Psoas muscle (tissue), 8 donors: ENCODE results near the gene SOCS7. TPM values are rescaled to one million over a fixed set of nuclear protein-coding genes. Genes with fewer than 3 reads are reported as not detected.

Source experiments
- ATAC-seq, 4 donors: fragments of 200-7000 bp; cut with Tn5 transposase; one replicate each; pipeline ENCODE4 v1.9.1; 2020; ENCODE audit warnings: moderate library complexity in 3 of 4, mild to moderate bottlenecking in 2 of 4
- DNase-seq, 2 donors: peaks; one replicate each; pipeline ENCODE4 v3.0.0-alpha.2; 2020
- H3K27ac ChIP-seq: fragments of 200-600 bp; one replicate; pipeline ENCODE4 v1.8.0; 2022
- H3K27me3 ChIP-seq, 3 donors: fragments of 200-600 bp in 1 of 3; one replicate each; pipeline versions ENCODE4 v1.6.1 to v1.8.0; 2013 to 2022; ENCODE audit warnings: low read length in 2 of 3, mild to moderate bottlenecking in 2 of 3, moderate library complexity in 1 of 3; ENCODE audit not compliant: insufficient read depth in 3 of 3
- H3K36me3 ChIP-seq, 2 donors: fragments of 200-600 bp in 1 of 2; one replicate each; pipeline versions ENCODE4 v1.6.1 to v1.8.0; 2013 to 2022; ENCODE audit warnings: low read depth in 1 of 2, mild to moderate bottlenecking in 1 of 2, moderate library complexity in 1 of 2; ENCODE audit not compliant: insufficient read depth in 1 of 2
- H3K4me1 ChIP-seq: fragments of 200-600 bp; one replicate; pipeline ENCODE4 v1.8.0; 2022
- H3K4me3 ChIP-seq: fragments of 200-600 bp; one replicate; pipeline ENCODE4 v1.8.0; 2022; ENCODE audit warnings: mild to moderate bottlenecking
- H3K9me3 ChIP-seq: fragments of 200-600 bp; one replicate; pipeline ENCODE4 v1.8.0; 2022
- WGBS, 3 donors: extraction: QIAGEN DNeasy Blood & Tissue Kit; methylation state at CpG; one replicate each; pipeline versions ENCODE4 v1.1.6 to v1.1.7; 2013; 5-methylcytosine and 5-hydroxymethylcytosine counted together
- intact Hi-C, 2 donors: fragments of 100-400 bp; cut with DNase I; formaldehyde crosslinking; loops; one replicate each; pipeline versions ENCODE4 v1.11.0 to v1.14.2; 2022
- polyA plus RNA-seq, 3 donors: library from polyadenylated mRNA; stranded (reverse); fragments of 200-250 nt; gene quantifications; one replicate each; pipeline ENCODE4 v1.2.3, GENCODE V29; 2013
- total RNA-seq, 4 donors: library from RNA; stranded (reverse); fragmentation: NEBNext Ultra II Directional in 2 of 4; extraction: Animal tissue kit (Norgen Biotek cat#: 25700) in 2 of 4; gene quantifications; one replicate each; pipeline versions ENCODE4 v1.2.1 to v1.2.4, GENCODE V29; 2021 to 2023
- TF ChIP-seq, protein P1 (sequence below): fragments of 200-600 bp; IDR thresholded peaks from one replicate; pipeline ENCODE4 v1.8.0; 2022; ENCODE audit warnings: antibody characterized with exemption
- donor health status: healthy with polysubstance abuse.
- donor health status: DM: no; HTN: no; CAD: no; lungs with moderate emphysema.
- donor health status: Bipolar disorder and iron deficiency.
- donor health status: healthy.
- donor health status: DM: yes; HTN: yes; CAD: no.
- donor health status: DM: no; HTN: no; CAD: no.
- donor health status: DM: no; HTN: no; CAD: no.
- donor health status: DM: yes; HTN: yes; CAD: no.

SOCS7 gene
- total and polyA plus RNA-seq, 7 donors, result 6.6 to 28.9 (median 23.9) TPM

DNA sequence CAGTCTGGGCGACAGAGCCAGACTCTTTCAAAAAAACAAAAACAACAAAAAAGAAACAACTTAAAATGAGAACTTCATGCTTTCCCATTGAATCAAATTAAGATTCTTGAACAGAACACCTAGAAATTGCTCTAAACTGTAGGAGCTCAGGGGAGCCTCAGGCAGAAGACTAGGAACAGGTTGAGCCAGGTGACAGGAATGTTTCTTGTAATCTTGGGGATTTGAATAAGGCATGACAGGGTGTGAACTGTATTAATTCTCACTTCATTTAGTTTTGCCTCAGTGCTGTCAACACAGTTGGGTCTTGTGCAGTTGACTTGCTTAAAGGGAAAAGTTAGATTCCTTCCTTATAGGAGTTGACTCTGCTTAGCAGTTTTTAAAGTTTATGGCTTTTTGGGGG, 27.8 kb downstream of the SOCS7 start:
- intact Hi-C loops, result no loop called here
- ATAC-seq, result no peak
- peaks cover 14 to 88% of the 10 kb centered on the region in 2 donors for H3K36me3 ChIP-seq

DNA sequence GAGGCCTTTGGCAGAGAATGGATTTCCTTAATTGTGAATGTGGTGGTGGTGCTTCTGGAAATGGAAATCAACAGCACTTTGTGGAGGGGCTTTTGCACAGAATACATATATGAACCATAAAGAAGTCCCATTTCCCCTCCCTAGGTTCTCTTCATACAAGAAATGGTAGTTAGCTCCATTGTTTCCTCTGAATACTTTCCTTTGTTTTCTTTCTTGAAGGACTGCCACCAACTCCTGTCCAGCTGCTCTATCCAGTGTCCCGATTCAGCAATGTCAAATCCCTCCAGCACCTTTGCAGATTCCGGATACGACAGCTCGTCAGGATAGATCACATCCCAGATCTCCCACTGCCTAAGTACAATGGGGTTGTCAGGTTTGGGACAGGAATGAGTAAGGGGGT, 43.4 kb downstream of the SOCS7 start:
- ATAC-seq (no peak), DNase-seq (no peak)
- Histone ChIP-seq H3K4me1 (no peaks in the 10 kb centered on the region), H3K36me3 (peaks cover 4 to 62% of the 10 kb centered on the region in 2 donors), H3K27me3 (no peaks in the 10 kb centered on the region), H3K9me3 (no peaks in the 10 kb centered on the region), H3K27ac (no peak overlapping the region), H3K4me3 (no peak overlapping the region)
- TF ChIP-seq, protein P1, sequence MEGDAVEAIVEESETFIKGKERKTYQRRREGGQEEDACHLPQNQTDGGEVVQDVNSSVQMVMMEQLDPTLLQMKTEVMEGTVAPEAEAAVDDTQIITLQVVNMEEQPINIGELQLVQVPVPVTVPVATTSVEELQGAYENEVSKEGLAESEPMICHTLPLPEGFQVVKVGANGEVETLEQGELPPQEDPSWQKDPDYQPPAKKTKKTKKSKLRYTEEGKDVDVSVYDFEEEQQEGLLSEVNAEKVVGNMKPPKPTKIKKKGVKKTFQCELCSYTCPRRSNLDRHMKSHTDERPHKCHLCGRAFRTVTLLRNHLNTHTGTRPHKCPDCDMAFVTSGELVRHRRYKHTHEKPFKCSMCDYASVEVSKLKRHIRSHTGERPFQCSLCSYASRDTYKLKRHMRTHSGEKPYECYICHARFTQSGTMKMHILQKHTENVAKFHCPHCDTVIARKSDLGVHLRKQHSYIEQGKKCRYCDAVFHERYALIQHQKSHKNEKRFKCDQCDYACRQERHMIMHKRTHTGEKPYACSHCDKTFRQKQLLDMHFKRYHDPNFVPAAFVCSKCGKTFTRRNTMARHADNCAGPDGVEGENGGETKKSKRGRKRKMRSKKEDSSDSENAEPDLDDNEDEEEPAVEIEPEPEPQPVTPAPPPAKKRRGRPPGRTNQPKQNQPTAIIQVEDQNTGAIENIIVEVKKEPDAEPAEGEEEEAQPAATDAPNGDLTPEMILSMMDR, result no peak
- WGBS, 3 donors, result 89 to 90% (median 90%) methylated on average over 4 of the region's 4 CpGs
- intact Hi-C loops, result no loop called here

More for the DNA sequence above, 27.8 kb downstream of the SOCS7 start:
- DNase-seq, result no peak
- Histone ChIP-seq H3K4me1 (no peaks in the 10 kb centered on the region), H3K4me3 (no peak overlapping the region), H3K27ac (no peak overlapping the region), H3K9me3 (no peaks in the 10 kb centered on the region), H3K27me3 (no peaks in the 10 kb centered on the region)
- TF ChIP-seq, protein P1, result no peak
- 79 to 100% (median 86%) methylated on average over 1 of the region's 1 CpG for WGBS, 3 donors

DNA sequence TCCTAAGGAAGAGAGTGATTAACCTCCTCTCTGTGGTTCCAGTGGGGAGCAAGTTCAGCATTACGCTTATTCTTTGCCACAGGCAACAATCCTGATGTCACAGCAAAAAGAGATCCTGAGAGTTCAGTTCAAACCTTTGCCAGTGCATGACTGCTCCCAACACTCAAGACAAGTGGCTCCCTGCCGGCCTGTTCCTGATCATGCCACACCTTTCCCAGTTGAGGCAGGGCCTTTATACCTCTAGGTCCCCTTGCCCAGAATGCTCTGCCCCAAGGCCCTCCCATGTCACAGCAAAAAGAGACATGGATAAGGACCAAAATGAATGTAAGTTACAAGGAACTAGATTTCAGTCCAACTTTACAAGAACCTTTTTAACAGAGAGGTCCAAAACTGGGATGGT, 45.6 kb downstream of the SOCS7 start:
- intact Hi-C loops, result no loop called here
- 93 to 97% (median 94%) methylated on average over 2 of the region's 2 CpGs for WGBS, 3 donors
- no peaks in the 10 kb centered on the region for H3K4me1 ChIP-seq
- peaks cover 8 to 77% of the 10 kb centered on the region in 2 donors for H3K36me3 ChIP-seq
- no peaks in the 10 kb centered on the region for H3K27me3 ChIP-seq
- DNase-seq (no peak), ATAC-seq (no peak)
- TF ChIP-seq, protein P1, result no peak
- H3K4me3 ChIP-seq, result no peak overlapping the region
- H3K9me3 ChIP-seq, result no peaks in the 10 kb centered on the region
- no peak overlapping the region for H3K27ac ChIP-seq

DNA sequence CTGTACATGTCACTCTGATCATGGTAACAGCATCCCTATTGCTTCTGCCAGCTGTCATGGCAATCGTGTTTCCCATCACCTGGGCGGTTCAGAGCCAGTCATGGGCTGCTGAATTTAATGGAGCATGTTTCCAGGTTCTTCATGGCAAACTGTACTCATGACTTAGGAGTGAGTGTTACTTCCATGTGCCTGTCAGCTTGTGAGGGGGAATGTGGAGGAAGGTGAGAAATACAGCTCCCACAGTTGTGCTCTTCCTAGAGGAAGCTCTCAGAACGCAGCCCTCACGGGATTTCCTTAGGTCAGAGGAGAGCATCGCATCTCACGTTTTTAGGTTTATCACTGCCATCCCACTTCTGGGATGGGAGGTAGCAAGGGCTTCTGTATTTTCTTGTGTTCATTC, 48.6 kb downstream of the SOCS7 start:
- Histone ChIP-seq H3K27ac (no peak overlapping the region), H3K4me3 (no peak overlapping the region), H3K27me3 (no peaks in the 10 kb centered on the region), H3K36me3 (peaks cover 8 to 74% of the 10 kb centered on the region in 2 donors), H3K4me1 (no peaks in the 10 kb centered on the region), H3K9me3 (no peaks in the 10 kb centered on the region)
- ATAC-seq (no peak), DNase-seq (no peak)
- WGBS, 3 donors, result 74 to 77% (median 74%) methylated on average over 6 of the region's 6 CpGs
- intact Hi-C loops, result no loop called here
- TF ChIP-seq, protein P1, result no peak

DNA sequence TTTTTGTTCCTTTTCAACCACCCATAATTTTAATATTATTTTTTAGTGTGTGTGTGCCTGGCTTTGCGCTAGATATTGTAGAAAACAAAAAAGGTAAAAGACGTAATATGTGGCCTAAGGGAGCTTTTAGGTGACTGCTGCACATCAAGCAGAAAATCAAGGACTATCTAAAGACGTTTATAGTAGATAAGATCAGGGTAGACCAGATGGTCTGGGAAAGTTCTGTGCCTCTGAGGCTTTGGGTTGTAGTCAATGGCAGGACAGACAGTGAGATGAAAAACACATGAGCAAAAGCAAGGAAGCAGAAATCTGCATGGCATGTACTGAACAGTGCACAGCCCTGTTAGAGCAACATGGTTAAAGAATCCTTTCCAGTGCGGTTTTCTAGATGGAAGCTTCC, 49.8 kb downstream of the SOCS7 start:
- peaks cover 4 to 62% of the 10 kb centered on the region in 2 donors for H3K36me3 ChIP-seq
- DNase-seq, result no peak
- intact Hi-C loops, result no loop called here

More for the DNA sequence above, 49.8 kb downstream of the SOCS7 start:
- TF ChIP-seq, protein P1, result no peak
- Histone ChIP-seq H3K27me3 (no peaks in the 10 kb centered on the region), H3K4me3 (no peak overlapping the region), H3K9me3 (no peaks in the 10 kb centered on the region), H3K4me1 (no peaks in the 10 kb centered on the region), H3K27ac (no peak overlapping the region)
- WGBS, 3 donors, result 83 to 89% (median 85%) methylated on average over 4 of the region's 4 CpGs
- ATAC-seq, result no peak
